Activated CD8-positive, alpha-beta memory T cell treated with anti-CD3 and anti-CD28 coated beads, Interleukin-2, amount 50 U/mL, for 48 hours (primary cell): ENCODE data around the gene CHD2.

Experiments
- DNase-seq: peaks from one replicate; pipeline ENCODE4 v3.0.0-alpha.2; 2020

CHD2 gene

GRCh38 chr15:93072411-93073394 is 172.6 kb downstream of the CHD2 start:
- peak; percentile 52 for DNase-seq

GRCh38 chr15:93073465-93073952 is 173.4 kb downstream of the CHD2 start:
- DNase-seq, result no peak

DNA sequence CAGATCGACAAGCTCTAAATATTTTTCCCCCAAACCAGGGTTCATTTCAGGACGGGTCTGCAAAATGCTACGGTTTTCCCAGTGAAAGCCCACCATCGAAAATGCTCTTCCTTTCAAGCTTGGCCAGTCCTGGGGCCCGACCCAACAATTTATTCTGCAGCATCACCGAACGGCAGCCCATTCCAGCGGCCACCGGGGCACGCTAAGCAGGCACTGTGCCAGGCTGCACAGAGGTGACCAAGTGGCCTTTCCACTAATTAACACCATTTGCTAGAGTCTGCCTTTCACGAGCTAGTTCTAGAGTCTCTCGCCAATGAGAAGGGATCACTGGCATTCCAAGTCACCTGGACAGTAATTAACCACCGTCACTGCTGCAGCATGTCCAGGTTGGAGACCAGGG is 174.5 kb downstream of the CHD2 start:
- DNase-seq, result no peak

DNA sequence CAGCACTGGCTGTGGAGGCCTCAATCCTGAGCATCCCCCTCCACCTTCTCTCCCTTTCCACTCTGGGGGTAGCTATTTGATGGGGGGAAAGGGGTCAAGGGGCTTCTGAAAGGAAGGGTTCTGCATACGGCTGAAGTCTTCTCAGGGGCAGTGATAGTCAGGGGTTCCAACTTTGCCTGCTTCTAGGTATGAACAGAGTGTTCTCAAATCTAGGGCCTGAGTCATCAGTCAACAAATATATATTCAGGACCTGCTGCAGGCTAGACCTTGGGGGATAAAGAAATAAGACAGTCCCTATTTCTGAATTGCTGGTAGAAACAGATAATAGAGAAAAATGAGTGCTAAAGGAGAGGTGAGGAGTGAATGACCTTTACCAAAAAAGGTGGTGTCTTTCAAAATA is 176.1 kb downstream of the CHD2 start:
- DNase-seq, result no peak

DNA sequence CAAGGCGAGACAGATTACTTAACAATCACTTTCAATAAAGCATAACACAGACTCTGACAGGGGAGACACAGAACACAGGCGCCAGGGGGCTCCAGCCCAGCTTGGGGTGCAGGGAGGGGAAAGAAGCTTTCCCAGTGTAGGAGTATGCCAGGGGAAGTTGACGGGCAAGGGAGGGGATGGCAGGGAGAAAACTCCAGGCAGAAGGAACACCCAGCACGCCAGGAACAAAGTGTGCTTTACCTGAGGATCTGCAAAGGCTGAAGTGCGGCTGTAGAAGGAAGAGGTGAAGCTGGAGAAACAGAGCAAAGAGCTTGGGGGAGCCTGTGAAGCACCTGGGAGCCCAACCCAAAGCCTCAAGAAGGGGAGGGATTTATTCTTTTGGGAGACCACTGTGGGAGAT is 176.8 kb downstream of the CHD2 start:
- DNase-seq, result no peak
